Erythroblast (primary cell): ENCODE results near the gene SGCA.

ENCODE experiments used
- GATA1 ChIP-seq: IDR thresholded peaks from 2 replicates; pipeline ENCODE4 v1.6.1; 2011; ENCODE audit warnings: low read depth, mild to moderate bottlenecking, control low read depth, low read length, moderate library complexity
- POLR2A ChIP-seq: IDR thresholded peaks from 2 replicates; pipeline ENCODE4 v1.6.1; 2011; ENCODE audit warnings: mild to moderate bottlenecking, low read length

- TF ChIP-seq POLR2A: no peak
- no peak for TF ChIP-seq GATA1
Observed at GRCh38 chr17:50146230-50146926, 19.4 kb upstream of the SGCA start.
